ENCODE measurements around the gene MPG. TPM values are rescaled to one million over a fixed set of nuclear protein-coding genes. Genes with fewer than 3 reads are reported as not detected.

Gene MPG
- total and polyA plus RNA-seq, 12 donors: 32.2 to 88.5 (median 41.1) TPM

DNA sequence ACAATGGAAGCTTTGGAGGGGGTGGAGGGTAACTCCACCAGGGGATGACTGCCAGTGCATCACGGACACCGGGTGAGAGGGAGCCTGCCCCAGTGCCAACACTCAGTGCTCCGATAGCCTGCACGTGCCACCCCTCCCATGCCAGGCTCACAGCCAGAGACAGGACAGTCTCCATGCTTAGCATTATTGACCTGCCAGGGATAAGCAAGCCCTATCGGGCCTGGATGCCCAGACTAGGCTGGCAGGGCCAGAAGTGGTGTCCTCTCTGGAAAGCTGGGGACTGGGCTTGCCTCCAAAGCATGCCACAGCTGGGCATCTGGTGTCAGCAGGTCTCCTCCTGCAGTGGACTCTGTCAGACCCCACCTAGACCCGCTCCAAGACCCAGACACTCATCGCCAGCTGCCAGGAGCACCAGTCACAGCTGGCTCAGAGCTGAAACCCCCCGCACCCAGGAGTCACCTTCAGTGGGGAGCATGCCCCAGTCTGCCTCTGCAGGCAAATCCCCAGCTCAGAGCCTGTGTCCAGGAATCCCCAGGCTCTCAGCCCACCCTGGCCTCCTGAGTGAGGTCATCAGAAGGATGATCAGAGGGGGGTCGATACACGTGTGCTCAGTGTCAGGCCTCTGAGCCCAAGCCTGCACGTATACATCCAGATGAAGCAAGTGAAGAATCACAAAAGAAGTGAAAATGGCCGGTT lies 3.8 kb upstream of the MPG start:
- peaks cover 0 to 39% (median 0%) of the 10 kb centered on the region in 7 donors for H3K27me3 ChIP-seq
- TF ChIP-seq, protein P1, sequence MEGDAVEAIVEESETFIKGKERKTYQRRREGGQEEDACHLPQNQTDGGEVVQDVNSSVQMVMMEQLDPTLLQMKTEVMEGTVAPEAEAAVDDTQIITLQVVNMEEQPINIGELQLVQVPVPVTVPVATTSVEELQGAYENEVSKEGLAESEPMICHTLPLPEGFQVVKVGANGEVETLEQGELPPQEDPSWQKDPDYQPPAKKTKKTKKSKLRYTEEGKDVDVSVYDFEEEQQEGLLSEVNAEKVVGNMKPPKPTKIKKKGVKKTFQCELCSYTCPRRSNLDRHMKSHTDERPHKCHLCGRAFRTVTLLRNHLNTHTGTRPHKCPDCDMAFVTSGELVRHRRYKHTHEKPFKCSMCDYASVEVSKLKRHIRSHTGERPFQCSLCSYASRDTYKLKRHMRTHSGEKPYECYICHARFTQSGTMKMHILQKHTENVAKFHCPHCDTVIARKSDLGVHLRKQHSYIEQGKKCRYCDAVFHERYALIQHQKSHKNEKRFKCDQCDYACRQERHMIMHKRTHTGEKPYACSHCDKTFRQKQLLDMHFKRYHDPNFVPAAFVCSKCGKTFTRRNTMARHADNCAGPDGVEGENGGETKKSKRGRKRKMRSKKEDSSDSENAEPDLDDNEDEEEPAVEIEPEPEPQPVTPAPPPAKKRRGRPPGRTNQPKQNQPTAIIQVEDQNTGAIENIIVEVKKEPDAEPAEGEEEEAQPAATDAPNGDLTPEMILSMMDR (IDR thresholded peaks at IDR 0.05): no peak
- peaks cover 0 to 2% (median 0%) of the 10 kb centered on the region in 9 donors for H3K36me3 ChIP-seq
- H3K9me3 ChIP-seq: no peaks in the 10 kb centered on the region
- DNase-seq: peak; percentile 75 to 84
- H3K27ac ChIP-seq: peak overlapping the region in 8 of 10 donors; percentile 94 to 99 (median 96)
- peaks cover 48 to 89% (median 86%) of the 10 kb centered on the region in 9 donors for H3K4me1 ChIP-seq
- no peak overlapping the region for H3K4me3 ChIP-seq
- WGBS, 2 donors: 46 to 54% methylated on average over 12 of the region's 12 CpGs
- intact Hi-C loops (cut with DNase I): no loop called here
- ATAC-seq: peak in 6 of 8 donors; percentile 2 to 58 (median 44)

DNA sequence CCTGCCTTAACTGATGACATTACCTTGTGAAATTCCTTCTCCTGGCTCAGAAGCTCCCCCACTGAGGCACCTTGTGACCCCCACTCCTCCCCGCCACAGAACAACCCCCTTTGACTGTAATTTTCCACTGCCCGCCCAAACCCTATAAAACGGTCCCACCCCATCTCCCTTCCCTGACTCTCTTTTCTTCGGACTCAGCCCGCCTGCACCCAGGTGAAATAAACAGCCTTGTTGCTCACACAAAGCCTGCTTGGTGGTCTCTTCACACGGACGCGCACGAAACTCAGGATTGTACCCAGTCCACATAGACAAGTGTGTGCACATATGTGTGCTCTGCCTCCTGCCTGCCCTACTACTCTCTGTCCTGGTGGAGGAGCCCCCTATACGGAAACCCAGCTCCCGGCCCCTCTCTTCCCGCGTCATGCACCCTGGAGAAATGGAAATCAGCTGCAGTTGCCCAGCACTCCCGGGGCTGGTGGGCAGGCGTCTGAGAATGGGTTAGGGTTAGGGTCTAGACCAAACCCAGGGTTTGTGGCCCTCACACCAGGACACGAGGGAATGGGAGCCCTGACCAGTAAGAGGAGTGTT lies 3.2 kb upstream of the MPG start:
- Histone ChIP-seq H3K27ac (peak overlapping the region; percentile 94 to 99 (median 97)), H3K4me3 (peak overlapping the region in 1 of 10 donors; percentile 69), H3K4me1 (peaks cover 48 to 90% (median 86%) of the 10 kb centered on the region in 9 donors), H3K9me3 (no peaks in the 10 kb centered on the region), H3K27me3 (peaks cover 0 to 39% (median 0%) of the 10 kb centered on the region in 7 donors), H3K36me3 (peaks cover 0 to 8% (median 4%) of the 10 kb centered on the region in 9 donors)
- TF ChIP-seq, protein P1 (IDR thresholded peaks at IDR 0.05): no peak
- ATAC-seq (no peak), DNase-seq (no peak)
- WGBS, 2 donors: 85 to 86% methylated on average over 16 of the region's 16 CpGs
- intact Hi-C loops (cut with DNase I): no loop called here

DNA sequence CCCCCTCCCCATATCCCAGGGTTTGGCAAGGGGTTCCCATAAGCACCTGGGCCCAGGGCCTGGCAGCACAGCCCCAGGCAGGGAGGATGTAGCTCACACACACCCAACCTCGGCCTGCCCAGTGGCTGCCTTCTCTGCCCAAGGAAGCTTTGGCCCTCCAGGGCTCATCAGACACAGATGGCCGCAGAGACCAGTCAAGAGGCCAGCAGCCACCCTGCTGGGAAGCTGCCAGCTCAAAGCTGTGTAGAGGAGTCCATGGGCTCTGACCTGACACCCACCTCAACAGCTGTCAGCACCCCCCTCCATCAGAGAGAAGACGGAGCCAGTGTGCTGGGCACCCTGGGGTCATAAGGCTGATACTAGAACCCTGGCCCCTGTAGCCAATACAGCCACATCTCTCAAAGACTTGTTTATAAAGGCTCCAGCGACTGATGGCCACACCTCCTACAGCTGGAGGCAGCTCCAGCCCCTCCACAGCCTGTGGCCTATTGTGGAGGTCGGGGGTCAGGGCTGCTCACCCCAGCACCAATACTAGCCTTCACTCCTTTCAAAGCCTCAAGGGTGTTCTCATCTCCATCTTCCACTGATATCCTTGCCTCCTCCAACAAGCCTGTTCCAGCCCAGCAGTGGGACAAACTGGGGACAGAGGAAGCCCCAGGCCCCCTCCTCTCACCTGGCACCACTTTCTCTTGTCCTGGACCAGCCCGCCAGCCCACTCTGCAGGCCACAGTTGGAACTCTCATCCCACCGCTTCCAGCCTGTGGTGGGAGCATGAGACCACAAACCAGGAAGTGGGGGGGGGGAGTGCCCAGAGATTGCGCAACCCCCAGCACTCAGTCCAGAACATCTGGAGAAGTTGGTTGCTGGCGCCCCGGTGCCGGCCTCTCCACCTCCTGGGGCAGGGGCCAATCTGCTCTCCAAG lies 2.2 kb upstream of the MPG start:
- WGBS, 2 donors: 28 to 45% methylated on average over 11 of the region's 11 CpGs
- peak; percentile 80 to 84 for DNase-seq
- TF ChIP-seq, protein P1 (IDR thresholded peaks at IDR 0.05): peak in 7 of 9 donors; percentile 13 to 44 (median 24)

More for the DNA sequence above, 2.2 kb upstream of the MPG start:
- peak overlapping the region; percentile 94 to 99 (median 97) for H3K27ac ChIP-seq
- intact Hi-C loops (cut with DNase I): no loop called here
- ATAC-seq: peak; percentile 8 to 42 (median 30)
- no peaks in the 10 kb centered on the region for H3K9me3 ChIP-seq
- peaks cover 0 to 31% (median 0%) of the 10 kb centered on the region in 7 donors for H3K27me3 ChIP-seq
- peak overlapping the region in 3 of 10 donors; percentile 69 to 80 (median 78) for H3K4me3 ChIP-seq
- peaks cover 0 to 18% (median 7%) of the 10 kb centered on the region in 9 donors for H3K36me3 ChIP-seq
- peaks cover 43 to 81% (median 76%) of the 10 kb centered on the region in 9 donors for H3K4me1 ChIP-seq
